HG03521 (cell line): ENCODE results near the gene RIC3.

Experiments
- ATAC-seq: cut with Tn5 transposase; IDR thresholded peaks from one replicate; pipeline ENCODE4 v1.9.1; 2021; ENCODE audit warnings: mild to moderate bottlenecking, moderate library complexity; ENCODE audit not compliant: unreplicated experiment

The RIC3 gene

GRCh38 chr11:8069771-8070170, 99.1 kb downstream of the RIC3 start:
- ATAC-seq = no peak

- ATAC-seq = no peak
These were observed 100.1 kb downstream of the RIC3 start for GRCh38 chr11:8068605-8069221.

DNA sequence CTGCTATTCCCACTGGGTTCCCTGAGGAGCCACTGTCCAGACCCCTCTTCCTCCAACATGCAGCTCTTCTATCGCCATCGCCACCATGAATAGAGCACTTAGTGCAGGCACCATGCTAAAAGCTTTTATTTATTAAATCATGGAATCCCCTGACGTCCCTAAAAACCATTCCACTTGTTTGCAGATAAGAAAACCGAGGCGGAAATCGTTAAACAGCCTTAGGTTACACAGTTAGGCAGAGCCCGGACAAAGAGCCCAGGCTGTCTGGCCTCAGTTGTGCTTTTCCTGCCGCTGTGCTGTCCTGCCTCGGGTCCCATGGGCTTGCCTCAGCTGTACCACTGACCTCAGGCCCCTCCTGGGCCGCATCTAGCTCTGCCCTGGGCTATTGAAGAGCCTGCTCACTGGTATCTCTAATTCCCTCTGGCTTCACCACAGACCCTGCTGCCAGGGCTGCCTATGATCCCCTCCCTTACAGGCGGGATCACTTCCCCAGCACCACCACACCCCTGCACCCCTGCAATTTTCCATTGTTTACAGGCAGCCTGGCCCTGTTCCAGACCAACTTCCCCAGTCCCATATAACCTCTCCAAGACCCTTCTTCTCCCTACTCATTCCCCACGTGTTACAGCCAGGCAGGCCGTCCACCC, 100.8 kb downstream of the RIC3 start:
- no peak for ATAC-seq

GRCh38 chr11:8067567-8067928, 101.3 kb downstream of the RIC3 start:
- ATAC-seq = no peak

DNA sequence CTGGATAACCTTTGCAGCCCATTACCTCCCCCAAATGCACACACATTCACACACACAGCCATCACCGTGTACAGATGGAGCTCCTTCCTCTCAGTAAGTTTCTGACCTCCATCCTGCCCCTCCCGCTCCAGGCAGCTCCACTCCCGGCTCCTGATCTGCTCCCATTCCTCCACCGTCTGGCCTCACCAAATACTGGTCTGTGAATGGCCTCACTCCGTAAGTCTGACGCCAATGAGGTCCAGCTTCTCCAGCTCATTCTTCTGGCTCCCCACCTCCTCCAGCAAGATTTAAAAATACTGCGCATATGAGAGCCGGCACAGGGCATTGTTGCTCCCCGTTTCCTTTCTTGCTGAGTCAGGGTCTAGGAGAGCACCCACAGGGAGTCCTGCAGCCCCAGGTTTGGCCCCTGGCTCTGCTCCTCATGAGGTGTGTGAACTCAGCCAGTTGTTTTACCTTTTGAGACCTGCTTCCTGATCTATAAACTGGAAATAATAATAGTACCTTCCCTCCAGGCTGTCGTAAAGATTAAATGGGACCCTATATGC, 101.8 kb downstream of the RIC3 start:
- ATAC-seq = no peak

- no peak for ATAC-seq
These were observed 102.6 kb downstream of the RIC3 start for GRCh38 chr11:8066036-8066910.

- no peak for ATAC-seq
These were observed 103.8 kb downstream of the RIC3 start for GRCh38 chr11:8065031-8065430.

DNA sequence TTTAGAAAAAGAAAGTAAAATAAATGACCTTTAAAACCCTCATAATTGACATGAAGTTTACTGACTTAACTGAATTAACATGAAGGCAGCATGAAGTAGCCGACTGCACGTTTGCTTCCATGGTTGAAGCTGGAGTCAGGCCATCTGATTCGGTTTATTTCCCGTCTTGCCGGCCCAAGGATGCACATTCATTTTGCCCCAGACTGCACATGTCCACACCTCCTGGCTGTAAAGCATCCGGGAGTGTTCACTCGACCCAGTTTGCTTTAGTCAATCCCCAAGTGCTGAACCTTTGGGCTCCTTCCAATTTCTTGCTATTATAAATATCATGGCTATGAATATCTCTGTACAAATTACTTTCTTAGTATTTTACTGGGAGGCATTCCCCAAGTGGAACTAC, 105.5 kb downstream of the RIC3 start:
- no peak for ATAC-seq

DNA sequence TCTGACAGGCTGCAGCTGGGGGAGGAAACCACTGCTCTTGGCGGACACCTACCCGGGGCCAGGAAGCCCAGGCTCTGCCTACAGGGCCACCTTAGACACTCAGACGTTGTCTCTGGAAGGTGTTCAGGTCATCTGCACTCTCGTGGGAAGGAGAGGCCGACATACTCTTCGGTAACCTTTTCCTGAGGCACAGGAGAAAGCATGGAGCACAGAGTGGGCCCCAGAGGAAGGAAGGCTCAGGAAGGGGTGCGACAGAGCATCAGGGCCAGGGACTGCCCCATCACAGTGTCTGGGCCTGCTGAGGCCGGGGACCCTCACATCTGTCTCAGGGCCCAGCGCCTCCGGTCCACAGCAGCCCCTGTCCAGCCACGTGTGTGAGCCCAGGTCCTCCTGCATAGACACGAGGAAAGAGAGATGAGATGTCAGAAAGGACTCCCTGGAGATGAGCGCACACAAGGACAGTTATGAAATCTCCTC, 106.0 kb downstream of the RIC3 start:
- no peak for ATAC-seq

GRCh38 chr11:8061555-8062428, 107.0 kb downstream of the RIC3 start:
- no peak for ATAC-seq

GRCh38 chr11:8060801-8061554, 107.8 kb downstream of the RIC3 start:
- no peak for ATAC-seq

DNA sequence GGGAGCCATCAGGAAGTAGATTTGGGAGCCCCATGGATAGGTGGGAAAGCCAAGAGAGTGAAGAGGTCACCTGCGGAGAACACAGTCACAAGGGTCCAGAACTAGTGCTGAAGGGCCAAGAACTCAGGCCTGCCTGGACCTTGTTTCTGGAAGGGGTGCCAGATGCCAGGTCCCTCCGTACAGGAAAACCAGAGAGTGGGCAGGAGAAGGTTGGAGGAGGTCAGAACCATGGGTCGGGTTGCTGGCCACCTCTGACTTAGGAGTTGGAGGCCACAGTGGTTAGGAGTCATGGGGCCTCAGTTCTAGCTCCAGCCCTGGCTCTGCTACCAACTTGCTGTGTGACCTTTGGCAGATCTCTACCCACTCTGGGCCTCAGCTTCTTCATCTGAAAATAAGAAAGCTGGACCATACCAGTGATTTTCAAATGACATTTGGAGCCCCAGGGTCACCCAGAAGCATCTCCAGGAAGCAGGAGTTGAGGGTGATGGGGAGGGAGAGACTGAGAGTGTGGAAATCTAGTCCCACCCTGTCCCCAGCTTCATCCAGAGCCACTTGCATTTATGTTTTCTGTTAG, 108.6 kb downstream of the RIC3 start:
- no peak for ATAC-seq

GRCh38 chr11:8059571-8060011, 109.2 kb downstream of the RIC3 start:
- no peak for ATAC-seq

DNA sequence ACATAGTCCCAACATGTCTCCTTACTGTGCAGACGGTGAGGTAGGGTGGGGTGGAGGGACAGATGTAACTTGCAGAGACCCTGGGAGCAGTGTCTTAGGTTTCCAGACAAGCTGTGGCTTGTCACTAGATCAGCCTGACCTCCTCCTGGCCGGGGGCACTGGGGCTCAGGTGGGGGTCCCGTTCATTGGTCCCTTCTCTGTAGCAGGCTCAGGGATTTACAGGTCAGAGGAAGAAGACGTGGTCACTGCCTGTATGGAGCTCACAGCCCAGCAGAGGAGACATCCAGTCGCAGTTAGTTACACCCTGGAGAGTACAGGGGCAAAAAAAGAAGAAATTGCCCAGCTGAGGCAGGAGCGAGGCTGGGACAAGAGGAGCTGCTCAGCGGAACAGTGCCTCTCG, 109.8 kb downstream of the RIC3 start:
- no peak for ATAC-seq

- ATAC-seq = no peak
These were observed 110.6 kb downstream of the RIC3 start for GRCh38 chr11:8058216-8058615.

DNA sequence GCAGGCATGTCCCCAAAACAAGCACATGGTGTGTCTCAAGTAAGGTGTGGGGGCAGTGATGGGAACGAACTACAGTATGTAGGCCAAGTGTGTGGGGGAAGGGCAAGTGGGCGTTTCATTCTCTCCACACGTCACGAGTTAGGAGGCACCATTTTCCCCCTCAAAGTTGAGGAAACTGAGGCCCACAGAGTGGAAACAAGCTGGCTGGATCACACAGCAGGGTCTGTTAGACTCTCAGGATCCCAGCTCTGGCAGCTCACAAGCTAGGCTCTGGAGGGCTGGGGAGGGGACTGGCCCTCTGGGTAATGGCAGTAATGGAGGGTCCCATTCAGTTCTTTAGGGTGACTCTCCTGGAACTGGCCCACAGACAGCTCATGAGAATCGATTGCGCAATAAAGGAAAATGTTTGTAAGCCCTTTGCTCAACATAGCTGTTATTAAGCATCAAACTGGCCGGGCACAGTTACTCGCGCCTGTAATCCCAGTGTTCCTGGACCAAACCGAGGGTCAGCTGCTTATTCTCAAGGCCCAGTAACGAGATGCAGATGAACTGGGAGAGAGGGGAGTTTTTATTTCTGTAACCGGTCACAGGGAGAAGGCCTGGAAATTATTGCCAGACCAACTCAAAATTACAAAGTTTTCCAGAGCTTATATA, 111.9 kb downstream of the RIC3 start:
- no peak for ATAC-seq
